Osteoblast (primary cell): Measurements from ENCODE around the gene GNG10. TPM values are rescaled to one million over a fixed set of nuclear protein-coding genes. Genes with fewer than 3 reads are reported as not detected.
"Not testable (repeated sequence)": the region's sequence is repeated elsewhere in the genome, so short reads cannot be mapped to it uniquely, and the experiment has no call there.

Experiments
- DNase-seq: peaks from one replicate; pipeline ENCODE4 v3.0.0; 2011; ENCODE audit warnings: low spot score, mixed read lengths; ENCODE audit not compliant: insufficient read length; ENCODE audit errors: missing footprints
- H2AFZ ChIP-seq: 2 replicates; pipeline ENCODE4 v1.6.0; 2011; ENCODE audit warnings: mild to moderate bottlenecking, low read length
- H3K27ac ChIP-seq: 2 replicates; pipeline ENCODE4 v1.5.1; 2011; ENCODE audit warnings: mild to moderate bottlenecking, low read depth, low read length, moderate library complexity
- H3K27me3 ChIP-seq: 2 replicates; pipeline ENCODE4 v1.6.0; 2012; ENCODE audit warnings: mild to moderate bottlenecking, control low read depth, inconsistent platforms, low read length, moderate library complexity; ENCODE audit not compliant: insufficient read depth
- H3K36me3 ChIP-seq: 2 replicates; pipeline ENCODE4 v1.5.1; 2011; ENCODE audit warnings: mild to moderate bottlenecking, low read length, control low read depth, moderate library complexity; ENCODE audit not compliant: insufficient read depth
- H3K4me1 ChIP-seq: 2 replicates; pipeline ENCODE4 v1.5.1; 2011; ENCODE audit warnings: mild to moderate bottlenecking, low read length, control low read depth, moderate library complexity; ENCODE audit not compliant: insufficient read depth
- H3K4me2 ChIP-seq: 2 replicates; pipeline ENCODE4 v1.6.0; 2011; ENCODE audit warnings: mild to moderate bottlenecking, low read length; ENCODE audit not compliant: insufficient read depth
- H3K4me3 ChIP-seq: fragments of 200-600 bp; sonication (generic); 3 replicates; pipeline ENCODE4 v1.5.1; 2012; ENCODE audit warnings: mild to moderate bottlenecking, low read length, inconsistent platforms; ENCODE audit not compliant: insufficient read depth
- H3K79me2 ChIP-seq: 2 replicates; pipeline ENCODE4 v1.6.0; 2012; ENCODE audit warnings: mild to moderate bottlenecking, low read length, control low read depth, inconsistent platforms; ENCODE audit not compliant: insufficient read depth
- H3K9me3 ChIP-seq: 2 replicates; pipeline ENCODE4 v1.5.1; 2011; ENCODE audit warnings: low read depth, low read length, control low read depth
- H4K20me1 ChIP-seq: 2 replicates; pipeline ENCODE4 v1.6.0; 2012; ENCODE audit warnings: mild to moderate bottlenecking, low read length, control low read depth; ENCODE audit not compliant: insufficient read depth
- CTCF ChIP-seq: IDR thresholded peaks from 2 replicates; pipeline ENCODE4 v1.5.1; 2011; ENCODE audit warnings: mild to moderate bottlenecking, low read depth, low read length, moderate library complexity; ENCODE audit errors: extremely low read depth
- total RNA-seq: library from RNA; depleted of rRNA; stranded (reverse); fragments of >200 nt; gene quantifications from 2 replicates; pipeline ENCODE4 v1.2.3, GENCODE V29; 2012

The GNG10 gene
- total RNA-seq, 1 donor = 69.1 TPM

GRCh38 chr9:111668026-111668573 is 6.7 kb downstream of the GNG10 start:
- no peaks in the 10 kb centered on the region for H3K27me3 ChIP-seq
- H3K4me2 ChIP-seq = no peak overlapping the region
- peaks cover 5% of the 10 kb centered on the region for H3K36me3 ChIP-seq
- H3K4me1 ChIP-seq = no peaks in the 10 kb centered on the region
- no peak overlapping the region for H3K27ac ChIP-seq
- DNase-seq = no peak
- no peaks in the 10 kb centered on the region for H3K9me3 ChIP-seq
- no peak for TF ChIP-seq CTCF
- H3K79me2 ChIP-seq = peaks cover 33% of the 10 kb centered on the region
- no peak overlapping the region for H2AFZ ChIP-seq
- peaks cover 33% of the 10 kb centered on the region for H4K20me1 ChIP-seq
- no peak overlapping the region for H3K4me3 ChIP-seq

- not testable (repeated sequence) for H3K4me3 ChIP-seq, H3K9me3 ChIP-seq, H3K27me3 ChIP-seq, H3K4me2 ChIP-seq, H3K36me3 ChIP-seq, H3K27ac ChIP-seq, H3K4me1 ChIP-seq, DNase-seq, H2AFZ ChIP-seq
- Histone ChIP-seq H3K79me2 (peaks cover 28% of the 10 kb centered on the region), H4K20me1 (peaks cover 28% of the 10 kb centered on the region)
Measured at GRCh38 chr9:111668601-111669000, 7.2 kb downstream of the GNG10 start.

GRCh38 chr9:111674319-111674718 is 12.9 kb downstream of the GNG10 start:
- H4K20me1 ChIP-seq = no peaks in the 10 kb centered on the region
- H3K4me1 ChIP-seq = no peaks in the 10 kb centered on the region
- H3K27me3 ChIP-seq = no peaks in the 10 kb centered on the region
- no peak overlapping the region for H3K27ac ChIP-seq
- no peak overlapping the region for H3K4me2 ChIP-seq
- H3K36me3 ChIP-seq = no peaks in the 10 kb centered on the region
- no peaks in the 10 kb centered on the region for H3K79me2 ChIP-seq
- no peak overlapping the region for H2AFZ ChIP-seq
- H3K9me3 ChIP-seq = no peaks in the 10 kb centered on the region
- no peak for DNase-seq
- H3K4me3 ChIP-seq = no peak overlapping the region
- no peak for TF ChIP-seq CTCF

GRCh38 chr9:111676116-111676515 is 14.7 kb downstream of the GNG10 start:
- Histone ChIP-seq H3K79me2 (no peaks in the 10 kb centered on the region), H3K27me3 (no peaks in the 10 kb centered on the region), H3K36me3 (no peaks in the 10 kb centered on the region), H3K4me2 (no peak overlapping the region), H2AFZ (no peak overlapping the region), H3K4me1 (no peaks in the 10 kb centered on the region), H3K9me3 (no peaks in the 10 kb centered on the region), H3K27ac (no peak overlapping the region), H3K4me3 (no peak overlapping the region), H4K20me1 (no peaks in the 10 kb centered on the region)
- no peak for TF ChIP-seq CTCF
- no peak for DNase-seq
